Stimulated activated naive B cell treated with anti-CD40 and anti-IgM and Interleukin-4, amounts not matched to agents 10 μg/mL and 1 μg/mL and 100 μg/mL, for 72 hours (primary cell): ENCODE results near the gene CCR3.

ENCODE experiments used
- ATAC-seq, 2 donors: fragments of 150-1000 bp; cut with Tn5 transposase; replicated peaks; 2 replicates each; pipeline ENCODE4 v1.10.0; 2021; ENCODE audit warnings: moderate library complexity in 1 of 2
- DNase-seq: peaks from one replicate; pipeline ENCODE4 v3.0.0; 2021
- H3K27ac Mint-ChIP-seq: one replicate; pipeline ENCODE4 v1.8.0; 2022; ENCODE audit warnings: mild to moderate bottlenecking, mixed read lengths
- H3K27me3 Mint-ChIP-seq, 2 donors: one replicate each; pipeline ENCODE4 v1.8.0; 2022; ENCODE audit warnings: mixed read lengths in 2 of 2
- H3K36me3 Mint-ChIP-seq, 2 donors: one replicate each; pipeline ENCODE4 v1.8.0; 2022; ENCODE audit warnings: mixed read lengths in 2 of 2, mild to moderate bottlenecking in 1 of 2
- H3K4me1 Mint-ChIP-seq, 2 donors: one replicate each; pipeline ENCODE4 v1.8.0; 2022; ENCODE audit warnings: mixed read lengths in 2 of 2, mild to moderate bottlenecking in 1 of 2
- H3K4me3 Mint-ChIP-seq, 2 donors: one replicate each; pipeline ENCODE4 v1.8.0; 2022; ENCODE audit warnings: mild to moderate bottlenecking in 2 of 2, mixed read lengths in 2 of 2, moderate library complexity in 1 of 2
- H3K9me3 Mint-ChIP-seq, 2 donors: one replicate each; pipeline ENCODE4 v1.8.0; 2022; ENCODE audit warnings: mixed read lengths in 2 of 2, mild to moderate bottlenecking in 1 of 2

Gene CCR3

DNA sequence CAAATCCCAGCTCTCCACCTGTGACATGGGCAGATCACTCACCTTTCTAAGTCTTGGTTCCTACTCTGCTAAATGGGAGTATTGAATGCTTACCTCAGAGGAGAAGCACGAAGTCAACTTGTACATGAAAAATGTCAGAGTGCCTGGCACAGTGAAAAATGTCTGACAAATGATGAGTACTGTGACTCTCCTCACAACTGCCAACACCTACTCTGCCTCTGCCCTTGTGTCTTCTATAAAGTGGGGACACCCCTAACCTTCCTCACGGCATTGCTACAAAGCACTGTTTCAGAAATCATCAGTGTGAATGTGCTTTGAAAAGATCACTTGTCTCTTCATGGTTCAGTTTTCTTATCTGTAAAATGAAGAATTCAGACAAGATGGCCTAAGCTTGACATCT is 33.2 kb upstream of the CCR3 start:
- Mint-ChIP-seq H3K9me3 (no peaks in the 10 kb centered on the region), H3K4me3 (no peak overlapping the region), H3K27me3 (no peaks in the 10 kb centered on the region), H3K27ac (no peak overlapping the region), H3K4me1 (peaks cover 21 to 31% of the 10 kb centered on the region in 2 donors), H3K36me3 (no peaks in the 10 kb centered on the region)
- DNase-seq = no peak
- no peak for ATAC-seq

DNA sequence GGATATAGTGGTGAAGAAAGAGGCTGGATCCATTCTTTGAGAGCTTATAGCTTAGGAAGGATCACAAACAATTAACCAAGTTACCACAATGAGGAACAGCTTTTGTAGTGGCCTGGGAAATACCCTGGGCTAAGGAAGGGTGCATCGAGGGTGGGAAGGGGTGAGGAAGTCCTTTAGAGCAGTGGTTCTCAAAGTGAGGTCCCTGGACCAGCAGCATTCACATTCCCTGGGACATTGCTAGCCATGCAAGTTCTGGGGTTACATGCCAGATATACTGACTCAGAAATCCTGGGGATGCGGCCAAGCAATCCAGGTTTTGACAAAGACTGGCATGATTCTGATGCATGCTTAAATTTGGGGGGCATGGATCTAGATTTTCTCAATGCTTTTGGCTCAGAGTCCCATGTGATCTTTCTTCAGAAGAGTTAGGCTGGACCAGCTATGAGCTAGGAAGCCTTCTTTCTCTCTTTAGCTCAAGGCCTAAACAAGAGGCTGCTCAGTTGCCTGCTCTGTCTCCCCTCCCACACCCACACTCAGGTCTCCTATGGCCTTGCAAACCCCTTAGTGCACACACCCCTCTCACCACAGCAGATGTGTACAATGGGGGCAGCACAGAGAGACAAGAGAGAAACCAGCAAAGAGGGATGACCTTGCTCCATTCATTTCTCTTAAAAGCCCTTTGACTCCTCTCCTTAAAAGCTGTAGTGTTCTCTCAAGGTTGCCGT is 32.4 kb upstream of the CCR3 start:
- no peaks in the 10 kb centered on the region for H3K36me3 Mint-ChIP-seq
- ATAC-seq (no peak), DNase-seq (no peak)
- no peaks in the 10 kb centered on the region for H3K27me3 Mint-ChIP-seq
- H3K4me1 Mint-ChIP-seq = peaks cover 21 to 31% of the 10 kb centered on the region in 2 donors
- H3K27ac Mint-ChIP-seq = no peak overlapping the region
- H3K4me3 Mint-ChIP-seq = no peak overlapping the region
- H3K9me3 Mint-ChIP-seq = no peaks in the 10 kb centered on the region

DNA sequence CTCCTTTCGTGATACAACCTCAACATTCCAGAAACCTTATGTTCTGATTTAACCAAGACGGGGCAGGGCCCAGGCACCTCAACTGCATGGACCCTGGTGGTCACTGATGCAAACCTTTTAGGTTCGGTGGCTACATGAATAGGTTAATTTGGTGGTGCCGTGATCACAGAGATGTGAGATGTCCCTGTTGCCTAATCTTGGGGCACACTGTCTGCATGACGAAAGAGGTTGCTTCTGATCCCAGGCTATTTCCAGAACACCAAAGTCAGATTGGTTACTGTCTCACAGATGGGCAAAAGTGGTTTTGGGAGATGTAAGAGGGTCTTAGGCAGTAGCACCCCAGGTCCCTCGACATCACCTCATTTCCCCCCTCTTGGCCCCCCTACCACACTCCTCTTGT is 30.2 kb upstream of the CCR3 start:
- H3K4me1 Mint-ChIP-seq = peaks cover 18 to 26% of the 10 kb centered on the region in 2 donors
- no peaks in the 10 kb centered on the region for H3K9me3 Mint-ChIP-seq
- ATAC-seq = no peak
- no peaks in the 10 kb centered on the region for H3K36me3 Mint-ChIP-seq
- no peak for DNase-seq
- no peak overlapping the region for H3K4me3 Mint-ChIP-seq
- H3K27me3 Mint-ChIP-seq = no peaks in the 10 kb centered on the region
- H3K27ac Mint-ChIP-seq = no peak overlapping the region

DNA sequence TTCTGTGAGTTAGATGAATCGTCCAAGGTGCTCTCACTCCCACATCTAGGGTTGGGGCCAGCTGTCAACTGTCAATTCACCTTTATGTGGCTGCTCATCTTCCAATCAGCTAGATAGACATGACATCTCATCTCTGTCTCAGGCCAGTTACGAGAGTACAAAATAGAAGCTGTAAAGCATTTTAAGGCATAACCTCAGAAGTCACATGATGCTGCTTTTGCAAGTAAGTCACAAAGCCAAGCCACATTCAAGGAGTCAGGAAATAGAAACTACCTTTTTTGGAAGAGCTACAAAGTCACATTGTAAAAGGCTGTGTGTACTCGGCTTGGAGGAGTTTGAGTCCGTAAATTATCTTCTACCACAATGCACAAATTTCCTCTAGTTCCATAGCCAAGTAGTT is 29.1 kb upstream of the CCR3 start:
- Mint-ChIP-seq H3K9me3 (no peaks in the 10 kb centered on the region), H3K27ac (no peak overlapping the region), H3K4me3 (no peak overlapping the region), H3K4me1 (peaks cover 15% of the 10 kb centered on the region in 2 donors), H3K27me3 (no peaks in the 10 kb centered on the region), H3K36me3 (no peaks in the 10 kb centered on the region)
- no peak for ATAC-seq
- DNase-seq = no peak

DNA sequence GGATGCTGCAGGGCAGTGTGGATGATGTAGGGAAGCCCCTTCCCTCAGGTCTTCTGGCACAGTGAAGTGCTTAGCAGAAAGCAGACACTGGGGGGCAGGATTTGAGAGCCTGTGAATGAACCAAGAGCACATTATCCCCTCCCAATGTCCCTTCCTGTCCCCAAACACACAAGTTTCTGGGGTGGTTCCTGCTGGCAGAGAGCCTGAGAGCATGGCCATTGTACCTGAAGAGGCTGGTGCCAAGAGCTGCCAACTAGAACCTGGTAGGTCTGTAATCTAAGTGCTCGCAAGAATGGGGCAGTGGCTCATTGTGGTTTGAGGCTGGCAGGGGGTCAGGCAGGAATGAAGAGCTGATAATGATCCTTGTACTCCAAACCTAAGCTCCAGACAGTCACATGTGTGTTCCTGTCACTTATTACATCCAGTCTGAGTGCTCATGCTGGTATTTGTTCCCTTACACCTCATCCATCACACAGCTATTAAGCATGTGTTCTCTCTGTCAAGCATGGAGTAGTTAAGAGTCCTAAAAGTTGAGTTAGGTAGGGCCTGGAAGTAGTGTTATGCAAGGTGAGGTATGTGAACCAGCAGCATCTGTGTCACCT is 27.4 kb upstream of the CCR3 start:
- Mint-ChIP-seq H3K9me3 (peaks cover 0 to 4% of the 10 kb centered on the region in 2 donors), H3K27ac (no peak overlapping the region), H3K4me3 (no peak overlapping the region)

DNA sequence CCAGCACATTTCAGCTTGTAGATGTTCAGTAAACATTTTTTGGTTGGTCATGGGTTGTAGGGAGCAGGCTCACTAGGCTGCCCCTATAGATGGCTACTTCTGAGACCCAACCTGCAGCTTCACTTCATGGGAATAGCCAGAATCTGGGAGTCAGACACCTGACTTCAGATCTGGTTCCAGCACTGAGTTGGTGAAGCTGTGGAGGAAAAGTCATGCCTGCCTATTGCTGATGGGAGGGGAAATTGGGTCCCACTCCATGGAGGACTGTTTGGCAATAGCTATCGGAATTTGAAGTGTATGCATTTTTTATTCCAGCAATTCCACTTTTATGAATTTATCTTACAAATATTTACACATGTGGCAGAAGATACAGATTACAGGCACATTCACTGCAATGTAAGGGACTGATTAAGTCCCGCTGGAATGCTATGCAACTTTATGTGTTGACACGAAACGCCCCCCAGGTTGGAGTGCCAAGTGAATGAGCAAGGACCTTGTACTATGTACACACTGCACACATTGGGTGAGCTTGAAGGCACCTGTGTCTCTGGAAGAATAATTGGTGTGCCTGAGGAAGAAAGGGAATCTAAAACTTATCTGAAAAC is 26.3 kb upstream of the CCR3 start:
- H3K36me3 Mint-ChIP-seq = peaks cover 0 to 3% of the 10 kb centered on the region in 2 donors
- no peak overlapping the region for H3K27ac Mint-ChIP-seq
- ATAC-seq = no peak

More for the DNA sequence above, 27.4 kb upstream of the CCR3 start:
- ATAC-seq (peak; percentile 57 to 59), DNase-seq (no peak)
- peaks cover 0 to 3% of the 10 kb centered on the region in 2 donors for H3K4me1 Mint-ChIP-seq
- H3K27me3 Mint-ChIP-seq = no peaks in the 10 kb centered on the region
- H3K36me3 Mint-ChIP-seq = peaks cover 0 to 1% of the 10 kb centered on the region in 2 donors

DNA sequence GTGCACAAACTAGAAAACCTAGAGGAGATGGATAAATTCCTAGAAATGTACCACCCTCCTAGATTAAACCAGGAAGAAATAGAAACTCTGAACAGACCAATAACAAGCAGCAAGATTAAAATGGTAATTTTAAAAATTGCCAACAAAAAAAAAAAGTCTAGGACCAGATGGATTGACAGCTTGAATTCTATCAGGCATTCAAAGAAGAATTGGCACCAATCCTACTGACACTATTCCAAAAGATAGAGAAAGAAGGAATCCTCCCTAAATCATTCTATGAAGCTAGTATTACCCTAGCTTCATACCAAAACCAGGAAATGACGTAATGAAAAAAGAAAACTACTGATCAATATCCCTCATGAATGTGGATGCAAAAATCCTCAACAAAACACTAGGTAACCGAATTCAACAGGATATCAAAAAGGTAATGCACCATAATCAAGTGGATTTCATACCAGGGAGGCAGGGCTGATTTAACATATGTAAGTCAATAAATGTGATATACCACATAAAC is 24.0 kb upstream of the CCR3 start:
- no peak for DNase-seq
- H3K36me3 Mint-ChIP-seq = peaks cover 0 to 3% of the 10 kb centered on the region in 2 donors
- peaks cover 23 to 29% of the 10 kb centered on the region in 2 donors for H3K4me1 Mint-ChIP-seq
- H3K4me3 Mint-ChIP-seq = no peak overlapping the region
- H3K27ac Mint-ChIP-seq = no peak overlapping the region
- H3K27me3 Mint-ChIP-seq = no peaks in the 10 kb centered on the region
- ATAC-seq = no peak
- H3K9me3 Mint-ChIP-seq = peaks cover 0 to 4% of the 10 kb centered on the region in 2 donors

More for the DNA sequence above, 26.3 kb upstream of the CCR3 start:
- H3K4me3 Mint-ChIP-seq = no peak overlapping the region
- peaks cover 0 to 4% of the 10 kb centered on the region in 2 donors for H3K9me3 Mint-ChIP-seq
- H3K27me3 Mint-ChIP-seq = no peaks in the 10 kb centered on the region
- DNase-seq = no peak
- peaks cover 3 to 6% of the 10 kb centered on the region in 2 donors for H3K4me1 Mint-ChIP-seq

DNA sequence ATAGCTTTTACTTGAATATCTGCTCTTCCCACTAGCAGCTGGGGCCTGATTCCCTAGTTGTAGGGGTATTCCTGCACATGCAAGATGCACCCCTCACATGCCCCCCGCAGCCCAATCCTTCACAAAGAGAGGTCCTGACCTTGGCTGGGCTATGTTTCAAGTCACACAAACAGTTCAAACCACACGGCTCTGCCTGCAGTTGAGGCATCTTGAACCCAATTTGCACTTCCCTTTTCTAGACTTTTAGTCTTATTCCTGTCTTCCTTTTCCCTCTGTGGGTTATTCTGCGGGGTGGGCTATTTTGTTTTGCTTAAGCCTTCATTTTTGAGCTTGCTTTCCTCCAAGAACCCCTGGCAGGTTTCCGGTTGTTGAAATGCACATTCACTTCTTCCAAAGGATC is 20.9 kb upstream of the CCR3 start:
- ATAC-seq (peak; percentile 43 to 44), DNase-seq (no peak)
- peaks cover 0 to 1% of the 10 kb centered on the region in 2 donors for H3K27me3 Mint-ChIP-seq
- H3K9me3 Mint-ChIP-seq = peaks cover 3 to 6% of the 10 kb centered on the region in 2 donors
- H3K4me1 Mint-ChIP-seq = peaks cover 30 to 39% of the 10 kb centered on the region in 2 donors
- peaks cover 2 to 4% of the 10 kb centered on the region in 2 donors for H3K36me3 Mint-ChIP-seq
- H3K27ac Mint-ChIP-seq = no peak overlapping the region
- H3K4me3 Mint-ChIP-seq = no peak overlapping the region

DNA sequence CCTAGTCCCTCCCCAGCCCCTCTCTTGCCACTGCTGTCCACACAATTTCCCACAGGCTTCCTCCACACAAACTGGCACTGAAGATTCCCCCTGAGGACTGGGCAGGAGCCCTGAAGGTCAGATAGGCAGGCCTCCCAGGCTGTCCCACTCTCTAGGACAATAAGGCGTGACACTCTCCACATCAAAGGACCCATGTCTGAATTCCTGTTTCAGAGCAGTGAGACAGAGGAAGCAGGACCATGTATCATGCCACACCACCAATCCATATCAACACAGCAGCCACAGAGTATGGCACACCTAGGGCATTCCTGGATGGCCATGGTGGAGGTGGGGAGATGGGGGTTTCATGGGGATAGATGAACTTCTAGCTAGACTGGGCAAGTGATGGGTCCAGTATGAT is 20.3 kb upstream of the CCR3 start:
- Mint-ChIP-seq H3K27me3 (peaks cover 0 to 3% of the 10 kb centered on the region in 2 donors), H3K36me3 (peaks cover 5 to 7% of the 10 kb centered on the region in 2 donors), H3K9me3 (peaks cover 6 to 8% of the 10 kb centered on the region in 2 donors), H3K4me1 (peaks cover 32 to 39% of the 10 kb centered on the region in 2 donors), H3K4me3 (no peak overlapping the region), H3K27ac (no peak overlapping the region)
- no peak for DNase-seq
- ATAC-seq = peak; percentile 17 to 21

DNA sequence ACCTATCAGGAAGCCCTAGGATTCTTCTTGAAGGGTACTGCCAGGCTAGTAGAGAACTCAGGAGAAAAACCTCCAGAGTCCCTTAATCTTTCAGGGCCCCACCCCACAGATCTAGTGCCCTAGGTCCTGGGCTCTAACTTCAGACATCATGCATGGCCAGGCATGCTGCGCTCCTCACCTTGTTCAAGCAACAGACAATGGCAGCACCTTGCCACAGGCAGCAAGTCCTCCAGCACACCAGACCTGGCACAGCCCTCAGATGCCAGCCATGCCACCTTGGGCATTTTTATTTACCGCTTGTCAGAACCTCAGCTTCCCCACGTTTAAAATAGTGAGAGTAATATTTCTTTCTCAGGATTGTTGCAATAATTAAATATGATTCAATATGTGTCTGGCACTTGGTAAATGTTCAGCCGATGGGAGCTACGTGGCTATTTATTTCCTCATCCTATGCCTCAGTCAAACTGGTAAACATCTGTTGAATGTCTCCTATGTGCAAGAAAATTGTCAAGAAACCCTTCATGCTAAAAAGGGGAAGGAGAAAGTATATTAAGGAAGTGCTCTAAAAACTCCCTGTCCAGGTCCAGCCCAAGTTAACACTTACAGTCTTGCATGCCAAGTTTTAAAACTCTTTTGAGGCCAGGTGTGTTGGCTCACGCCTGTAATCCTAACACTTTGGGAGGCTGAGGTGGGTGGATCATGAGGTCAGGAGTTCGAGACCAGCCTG is 19.7 kb upstream of the CCR3 start:
- Mint-ChIP-seq H3K36me3 (peaks cover 5 to 9% of the 10 kb centered on the region in 2 donors), H3K4me3 (peak overlapping the region in 1 of 2 donors; percentile 26), H3K9me3 (peaks cover 6 to 8% of the 10 kb centered on the region in 2 donors), H3K27me3 (peaks cover 0 to 3% of the 10 kb centered on the region in 2 donors), H3K4me1 (peaks cover 33 to 44% of the 10 kb centered on the region in 2 donors), H3K27ac (no peak overlapping the region)
- ATAC-seq (peak; percentile 90 to 91), DNase-seq (no peak)

DNA sequence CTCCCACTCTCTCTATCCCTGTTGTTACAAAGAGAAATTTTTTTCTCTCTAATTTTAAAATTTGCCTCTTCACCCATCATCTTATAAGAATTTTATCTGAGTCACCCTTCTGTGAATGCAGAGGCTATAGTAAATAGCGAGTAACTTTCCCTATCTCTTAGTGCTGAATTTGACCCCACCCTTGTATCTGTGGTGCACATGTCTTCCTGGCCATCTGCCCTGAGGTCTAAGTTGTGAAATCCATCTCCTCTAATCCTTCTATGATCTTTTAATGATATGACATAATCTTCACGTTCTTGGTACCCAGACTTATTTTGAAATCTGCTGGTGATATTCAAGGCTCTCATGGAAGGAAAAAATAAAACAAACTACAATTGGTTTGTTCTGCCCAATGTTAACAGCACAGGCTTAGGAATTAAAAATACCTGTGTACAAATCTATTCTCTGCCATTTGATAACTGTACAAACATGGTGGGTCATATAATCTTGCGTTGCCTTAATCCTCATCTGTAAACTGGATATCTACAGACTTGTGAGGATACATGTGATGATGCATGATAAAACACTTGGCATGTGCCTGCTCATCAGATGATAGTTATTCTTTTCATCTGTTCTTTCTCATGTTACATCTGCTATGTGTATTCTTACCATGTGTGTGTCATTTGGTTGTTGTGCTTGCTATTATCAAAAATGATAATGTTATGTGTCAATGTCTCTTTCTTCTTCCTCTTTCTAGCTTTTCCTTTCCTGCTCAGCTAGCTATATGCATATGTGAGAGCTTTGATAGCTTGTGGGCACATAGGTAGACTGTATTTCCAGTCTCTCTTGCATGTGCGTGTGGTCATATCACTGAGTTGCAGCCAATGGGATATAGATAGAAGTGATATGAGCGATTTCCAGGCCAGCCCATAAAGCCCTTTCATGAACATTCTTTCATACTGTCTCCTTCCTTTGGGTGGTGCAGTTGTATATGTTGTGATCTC is 13.7 kb upstream of the CCR3 start:
- Mint-ChIP-seq H3K36me3 (peaks cover 5 to 6% of the 10 kb centered on the region in 2 donors), H3K27me3 (peaks cover 0 to 7% of the 10 kb centered on the region in 2 donors), H3K27ac (no peak overlapping the region), H3K4me1 (peaks cover 19 to 26% of the 10 kb centered on the region in 2 donors), H3K4me3 (no peak overlapping the region), H3K9me3 (peaks cover 4 to 6% of the 10 kb centered on the region in 2 donors)
- ATAC-seq (peak; percentile 51 to 53), DNase-seq (no peak)

DNA sequence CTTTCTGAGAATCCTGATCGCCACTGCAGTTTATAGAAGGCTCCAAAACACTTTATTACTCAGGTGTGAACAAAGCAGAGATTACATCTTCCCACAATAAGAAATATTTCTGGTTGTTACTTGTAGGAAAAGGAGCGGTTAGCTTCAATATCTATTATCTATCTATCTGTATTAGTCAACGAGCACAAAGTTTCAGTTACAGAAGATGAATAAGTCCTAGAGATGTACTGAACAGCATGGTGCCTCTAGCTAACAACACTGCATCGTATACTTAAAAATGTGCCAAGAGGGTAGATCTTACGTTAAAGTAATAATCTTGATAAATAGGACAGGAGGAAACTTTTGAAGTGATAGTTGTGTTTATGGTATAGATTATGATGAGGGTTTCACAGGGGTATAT is 10.9 kb upstream of the CCR3 start:
- Mint-ChIP-seq H3K27ac (no peak overlapping the region), H3K36me3 (peaks cover 3 to 6% of the 10 kb centered on the region in 2 donors), H3K4me3 (no peak overlapping the region), H3K4me1 (peaks cover 15 to 24% of the 10 kb centered on the region in 2 donors), H3K27me3 (peaks cover 0 to 7% of the 10 kb centered on the region in 2 donors), H3K9me3 (peaks cover 3 to 4% of the 10 kb centered on the region in 2 donors)
- ATAC-seq (no peak), DNase-seq (no peak)

DNA sequence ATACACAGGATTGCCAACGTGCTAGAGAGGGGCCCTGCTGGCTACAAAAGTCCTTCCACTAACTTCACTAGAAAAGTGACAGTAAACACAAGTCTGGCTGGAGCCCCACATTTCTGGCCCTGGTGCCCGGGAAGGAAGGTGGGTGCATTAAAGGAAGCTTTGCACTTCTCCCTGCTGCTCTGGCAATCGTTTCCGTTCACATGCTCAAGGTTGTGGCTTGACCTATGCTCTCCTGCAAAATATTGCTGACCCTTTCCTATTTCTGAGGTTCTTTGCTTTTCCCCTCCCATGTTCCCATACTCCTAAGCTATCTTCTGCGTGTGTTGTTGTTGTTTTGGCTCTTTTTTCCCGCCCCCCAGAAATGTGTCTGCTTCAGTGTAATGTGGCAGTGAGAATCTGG is 9.1 kb upstream of the CCR3 start:
- Mint-ChIP-seq H3K27ac (no peak overlapping the region), H3K27me3 (peaks cover 0 to 4% of the 10 kb centered on the region in 2 donors), H3K4me3 (no peak overlapping the region), H3K4me1 (peaks cover 9 to 17% of the 10 kb centered on the region in 2 donors), H3K36me3 (no peaks in the 10 kb centered on the region), H3K9me3 (no peaks in the 10 kb centered on the region)
- no peak for DNase-seq
- no peak for ATAC-seq
